Neuronal stem cell (in vitro differentiated cells): ENCODE results near the gene FOXN3.

Experiments used
- DNase-seq: peaks from one replicate; pipeline ENCODE4 v3.0.0-alpha.2; 2013; ENCODE audit warnings: low spot score
- H2AFZ ChIP-seq: one replicate; pipeline ENCODE4 v1.6.1; 2013; ENCODE audit warnings: mild to moderate bottlenecking, low read length, inconsistent platforms
- H2AK5ac ChIP-seq: 2 replicates; pipeline ENCODE4 v1.6.1; 2013; ENCODE audit warnings: low read depth, mild to moderate bottlenecking, inconsistent platforms, low read length, moderate library complexity, mixed read lengths
- H2BK120ac ChIP-seq: 2 replicates; pipeline ENCODE4 v1.6.1; 2013; ENCODE audit warnings: low read depth, mild to moderate bottlenecking, inconsistent platforms, low read length, moderate library complexity, mixed read lengths
- H2BK12ac ChIP-seq: one replicate; pipeline ENCODE4 v1.6.1; 2013; ENCODE audit warnings: low read length, inconsistent platforms
- H2BK15ac ChIP-seq: 2 replicates; pipeline ENCODE4 v1.6.1; 2013; ENCODE audit warnings: mild to moderate bottlenecking, low read length, inconsistent platforms, mixed read lengths
- H2BK5ac ChIP-seq: one replicate; pipeline ENCODE4 v1.6.1; 2013; ENCODE audit warnings: inconsistent platforms, mild to moderate bottlenecking, low read length, moderate library complexity
- H3K14ac ChIP-seq: one replicate; pipeline ENCODE4 v1.6.1; 2013; ENCODE audit warnings: low read length, inconsistent platforms
- H3K18ac ChIP-seq: 2 replicates; pipeline ENCODE4 v1.6.1; 2013; ENCODE audit warnings: low read length, inconsistent platforms
- H3K23ac ChIP-seq: 2 replicates; pipeline ENCODE4 v1.6.1; 2013; ENCODE audit warnings: low read depth, mild to moderate bottlenecking, mixed read lengths, low read length, inconsistent platforms; ENCODE audit not compliant: poor library complexity
- H3K27ac ChIP-seq: replicated peaks from 3 replicates; pipeline ENCODE4 v1.5.1; 2013; ENCODE audit warnings: low read length, inconsistent platforms
- H3K27me3 ChIP-seq, 3 experiments: 2 replicates each; pipeline ENCODE4 v1.6.1; 2013; ENCODE audit warnings: low read length in 3 of 3, mild to moderate bottlenecking in 2 of 3, inconsistent platforms in 1 of 3, low read depth in 1 of 3, mixed read lengths in 1 of 3, moderate library complexity in 1 of 3; ENCODE audit not compliant: control insufficient read depth in 3 of 3, insufficient read depth in 3 of 3
- H3K36me3 ChIP-seq, 2 donors: replicated peaks in 1 of 2; 2 replicates each; pipeline ENCODE4 v1.6.1; 2013; ENCODE audit warnings: low read length in 2 of 2; ENCODE audit not compliant: control insufficient read depth in 2 of 2, insufficient read depth in 2 of 2
- H3K4ac ChIP-seq: 2 replicates; pipeline ENCODE4 v1.6.1; 2013; ENCODE audit warnings: inconsistent platforms, mild to moderate bottlenecking, low read length, moderate library complexity
- H3K4me1 ChIP-seq, 2 donors: 1 replicate in 1 of 2; 2 replicates in 1 of 2; pipeline ENCODE4 v1.6.1; 2013; ENCODE audit warnings: low read length in 2 of 2, low read depth in 1 of 2; ENCODE audit not compliant: control insufficient read depth in 2 of 2, insufficient read depth in 1 of 2
- H3K4me2 ChIP-seq: one replicate; pipeline ENCODE4 v1.6.1; 2013; ENCODE audit warnings: mild to moderate bottlenecking, low read length, inconsistent platforms; ENCODE audit not compliant: insufficient read depth, poor library complexity, severe bottlenecking
- H3K4me3 ChIP-seq, 2 donors: 2 replicates each; pipeline ENCODE4 v1.5.1; 2013; ENCODE audit warnings: low read length in 2 of 2, mild to moderate bottlenecking in 2 of 2, inconsistent platforms in 1 of 2, moderate library complexity in 1 of 2
- H3K79me1 ChIP-seq: one replicate; pipeline ENCODE4 v1.6.1; 2013; ENCODE audit warnings: low read depth, mild to moderate bottlenecking, inconsistent platforms, low read length, moderate library complexity
- H3K9ac ChIP-seq: one replicate; pipeline ENCODE4 v1.6.1; 2013; ENCODE audit warnings: mild to moderate bottlenecking, low read depth, low read length, inconsistent platforms; ENCODE audit not compliant: poor library complexity
- H3K9me3 ChIP-seq, 2 donors: replicated peaks in 1 of 2; 2 replicates each; pipeline versions ENCODE3 to v1.6.1; 2013; ENCODE audit warnings: low read length in 2 of 2, mild to moderate bottlenecking in 2 of 2, inconsistent platforms in 1 of 2, low read depth in 1 of 2, mixed read lengths in 1 of 2, moderate library complexity in 1 of 2; ENCODE audit not compliant: control insufficient read depth in 2 of 2, insufficient read depth in 1 of 2
- H4K8ac ChIP-seq: one replicate; pipeline ENCODE4 v1.6.1; 2013; ENCODE audit warnings: low read depth, mild to moderate bottlenecking, inconsistent platforms, low read length, moderate library complexity
- H4K91ac ChIP-seq: one replicate; pipeline ENCODE4 v1.6.1; 2013; ENCODE audit warnings: low read length, low read depth, mild to moderate bottlenecking, inconsistent platforms; ENCODE audit not compliant: poor library complexity
- WGBS, 2 donors: extraction: QIAGEN DNeasy Blood & Tissue Kit; methylation state at CpG; one replicate each; pipeline ENCODE4 v1.1.7; 2013; ENCODE audit warnings: missing lambda C conversion rate in 2 of 2, mixed read lengths in 1 of 2; ENCODE audit not compliant: insufficient read length in 2 of 2, insufficient replicate concordance in 1 of 2; ENCODE audit errors: extremely low coverage in 2 of 2; 5-methylcytosine and 5-hydroxymethylcytosine counted together

FOXN3 gene

DNA sequence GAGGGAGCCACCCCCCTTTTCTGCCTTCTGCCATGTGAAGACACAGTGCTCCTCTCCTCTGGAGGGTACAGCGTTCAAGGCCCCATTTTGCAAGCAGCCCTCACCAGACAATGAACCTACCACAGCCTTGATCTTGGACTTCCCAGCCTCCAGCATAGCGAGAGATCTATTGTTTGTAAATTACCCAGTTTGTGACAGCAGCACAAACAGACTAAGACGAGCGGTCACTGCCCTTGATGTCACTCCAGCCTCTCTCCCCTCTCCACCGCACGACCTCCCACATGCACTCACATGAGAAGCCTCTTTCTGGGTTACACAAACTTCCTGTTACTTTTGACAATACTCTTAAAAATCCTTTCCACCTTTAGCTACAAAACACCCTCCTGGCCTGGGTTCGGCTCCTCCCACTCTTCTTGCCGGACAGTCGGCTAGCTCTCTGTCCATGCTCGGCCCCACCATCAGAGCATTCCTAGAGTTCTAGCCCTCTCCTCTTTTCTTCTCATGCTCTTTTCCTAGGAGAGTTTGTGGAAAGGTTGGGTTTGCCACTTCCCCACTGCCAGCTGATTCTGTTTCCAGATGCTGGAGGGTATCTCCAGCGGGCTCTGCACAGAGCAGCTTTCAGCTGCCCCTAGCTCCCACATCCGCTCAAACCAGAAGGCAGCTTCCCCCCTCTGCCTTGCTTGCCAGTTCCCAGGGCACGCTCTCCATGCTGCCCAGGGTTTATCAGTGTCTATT lies 124.3 kb downstream of the FOXN3 start:
- H3K9me3 ChIP-seq, result no peaks in the 10 kb centered on the region
- H3K9ac ChIP-seq, result no peak overlapping the region
- H3K14ac ChIP-seq, result no peak overlapping the region
- H3K79me1 ChIP-seq, result no peaks in the 10 kb centered on the region
- H4K91ac ChIP-seq, result no peak overlapping the region
- H3K27me3 ChIP-seq, result no peaks in the 10 kb centered on the region
- H3K4me3 ChIP-seq, result no peak overlapping the region
- H2BK120ac ChIP-seq, result no peak overlapping the region
- H3K18ac ChIP-seq, result no peak overlapping the region
- H3K36me3 ChIP-seq, result peaks cover 0 to 4% of the 10 kb centered on the region in 2 donors
- no peak overlapping the region for H2AFZ ChIP-seq
- no peak overlapping the region for H3K4ac ChIP-seq
- no peak overlapping the region for H2AK5ac ChIP-seq
- H3K27ac ChIP-seq, result no peak overlapping the region
- H3K4me2 ChIP-seq, result no peak overlapping the region
- H4K8ac ChIP-seq, result no peak overlapping the region
- no peak overlapping the region for H2BK15ac ChIP-seq
- no CpG with 5 or more reads among the region's 13 CpGs for WGBS, 2 donors
- no peak for DNase-seq
- no peak overlapping the region for H2BK12ac ChIP-seq
- no peak overlapping the region for H2BK5ac ChIP-seq
- H3K23ac ChIP-seq, result peak overlapping the region; percentile 10
- peaks cover 10 to 19% of the 10 kb centered on the region in 2 donors for H3K4me1 ChIP-seq

DNA sequence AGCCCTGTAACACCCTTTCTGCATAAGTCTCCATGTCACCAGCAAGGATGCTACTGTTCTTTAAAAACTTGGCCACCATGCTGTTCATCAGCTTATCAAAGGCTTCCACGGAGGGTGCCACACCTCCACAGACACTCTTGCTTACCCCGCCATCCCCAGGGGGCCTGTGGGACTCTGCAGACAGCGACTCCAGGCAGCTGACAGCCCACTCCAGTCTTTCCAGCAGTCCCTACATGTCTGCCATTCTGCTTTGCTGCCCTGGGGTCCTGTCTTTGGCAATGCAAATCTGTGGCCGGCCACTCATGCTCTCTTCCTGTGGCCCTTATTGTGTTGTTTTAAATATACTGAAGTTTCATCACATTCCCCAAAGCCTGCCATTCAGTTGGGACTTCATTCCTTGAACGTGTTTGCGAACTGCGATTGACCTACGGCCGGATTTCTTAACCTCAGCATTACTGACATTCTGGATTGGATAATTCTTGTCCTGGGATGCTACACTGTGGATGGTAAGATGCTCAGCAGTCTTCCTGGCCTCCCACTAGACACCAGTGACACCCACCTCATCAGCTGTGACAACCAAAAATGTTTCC lies 125.6 kb downstream of the FOXN3 start:
- Histone ChIP-seq H2BK5ac (no peak overlapping the region), H2BK12ac (no peak overlapping the region), H2BK120ac (no peak overlapping the region), H3K79me1 (no peaks in the 10 kb centered on the region), H2AK5ac (no peak overlapping the region), H4K91ac (no peak overlapping the region), H3K27me3 (no peaks in the 10 kb centered on the region), H3K9ac (no peak overlapping the region), H2BK15ac (no peak overlapping the region), H4K8ac (no peak overlapping the region), H3K14ac (no peak overlapping the region), H3K4me2 (no peak overlapping the region), H3K4me1 (peaks cover 10 to 19% of the 10 kb centered on the region in 2 donors), H3K9me3 (no peaks in the 10 kb centered on the region), H2AFZ (no peak overlapping the region), H3K18ac (no peak overlapping the region), H3K4me3 (no peak overlapping the region), H3K36me3 (peaks cover 0 to 4% of the 10 kb centered on the region in 2 donors), H3K27ac (no peak overlapping the region), H3K4ac (no peak overlapping the region), H3K23ac (no peak overlapping the region)
- no peak for DNase-seq
- WGBS, 2 donors, result no CpG with 5 or more reads among the region's 9 CpGs

GRCh38 chr14:89290813-89291212 lies 126.2 kb downstream of the FOXN3 start:
- Histone ChIP-seq H3K9me3 (no peaks in the 10 kb centered on the region), H3K4me2 (no peak overlapping the region), H3K14ac (no peak overlapping the region), H3K4me1 (peaks cover 10 to 19% of the 10 kb centered on the region in 2 donors), H2AK5ac (no peak overlapping the region), H2BK5ac (no peak overlapping the region), H2BK12ac (no peak overlapping the region), H3K23ac (peak overlapping the region; percentile 11), H3K18ac (no peak overlapping the region), H3K4me3 (no peak overlapping the region), H3K4ac (no peak overlapping the region), H2BK120ac (no peak overlapping the region), H2AFZ (no peak overlapping the region), H3K27ac (no peak overlapping the region), H3K9ac (no peak overlapping the region), H3K36me3 (peaks cover 0 to 4% of the 10 kb centered on the region in 2 donors), H4K91ac (no peak overlapping the region), H2BK15ac (no peak overlapping the region), H4K8ac (no peak overlapping the region), H3K79me1 (peaks cover 2% of the 10 kb centered on the region), H3K27me3 (peaks cover 0 to 2% (median 0%) of the 10 kb centered on the region in 3 experiments)
- no peak for DNase-seq
- no CpG with 5 or more reads among the region's 8 CpGs for WGBS, 2 donors

DNA sequence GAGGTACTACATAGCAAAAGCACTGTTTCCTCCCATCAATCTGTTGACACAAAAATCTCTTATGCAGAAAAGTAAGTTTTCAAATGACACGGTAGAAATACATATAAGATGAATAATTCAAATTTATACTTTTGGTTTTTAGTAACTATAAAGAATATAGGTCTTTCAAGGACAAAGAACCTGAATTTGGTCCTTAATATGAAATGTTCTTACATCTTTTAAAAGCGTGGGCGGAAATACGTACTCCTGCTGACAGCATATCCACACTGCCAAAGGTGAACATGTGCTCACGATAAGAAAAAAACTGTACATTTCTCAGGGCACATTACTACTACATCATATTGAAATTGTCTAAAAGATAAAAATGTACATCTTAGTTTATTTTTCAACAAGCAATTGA lies 127.6 kb downstream of the FOXN3 start:
- WGBS, 2 donors, result no CpG with 5 or more reads among the region's 5 CpGs
- no peak overlapping the region for H2BK12ac ChIP-seq
- no peak overlapping the region for H3K27ac ChIP-seq

More for the DNA sequence above, 127.6 kb downstream of the FOXN3 start:
- H3K9me3 ChIP-seq, result no peaks in the 10 kb centered on the region
- H3K9ac ChIP-seq, result no peak overlapping the region
- no peak overlapping the region for H2BK120ac ChIP-seq
- H3K18ac ChIP-seq, result no peak overlapping the region
- peaks cover 2% of the 10 kb centered on the region for H3K79me1 ChIP-seq
- H3K4ac ChIP-seq, result no peak overlapping the region
- H2AFZ ChIP-seq, result no peak overlapping the region
- peaks cover 10 to 19% of the 10 kb centered on the region in 2 donors for H3K4me1 ChIP-seq
- H3K36me3 ChIP-seq, result peaks cover 0 to 4% of the 10 kb centered on the region in 2 donors
- no peak overlapping the region for H3K23ac ChIP-seq
- no peak overlapping the region for H4K8ac ChIP-seq
- H2AK5ac ChIP-seq, result no peak overlapping the region
- H2BK15ac ChIP-seq, result no peak overlapping the region
- H3K27me3 ChIP-seq, result peaks cover 0 to 2% (median 0%) of the 10 kb centered on the region in 3 experiments
- no peak overlapping the region for H3K4me2 ChIP-seq
- H2BK5ac ChIP-seq, result no peak overlapping the region
- no peak overlapping the region for H4K91ac ChIP-seq
- H3K14ac ChIP-seq, result no peak overlapping the region
- no peak for DNase-seq
- no peak overlapping the region for H3K4me3 ChIP-seq
